Mammary microvascular endothelial cell (primary cell): ENCODE data around the gene KANK3. TPM values are rescaled to one million over a fixed set of nuclear protein-coding genes. Genes with fewer than 3 reads are reported as not detected.

Source experiments
- total RNA-seq: library from RNA; depleted of rRNA; stranded (reverse); fragments of >200 nt; gene quantifications from 2 replicates; pipeline ENCODE4 v1.2.3, GENCODE V29; 2015

The KANK3 gene
- total RNA-seq = 33.0 and 40.5 TPM in 2 replicates

DNA sequence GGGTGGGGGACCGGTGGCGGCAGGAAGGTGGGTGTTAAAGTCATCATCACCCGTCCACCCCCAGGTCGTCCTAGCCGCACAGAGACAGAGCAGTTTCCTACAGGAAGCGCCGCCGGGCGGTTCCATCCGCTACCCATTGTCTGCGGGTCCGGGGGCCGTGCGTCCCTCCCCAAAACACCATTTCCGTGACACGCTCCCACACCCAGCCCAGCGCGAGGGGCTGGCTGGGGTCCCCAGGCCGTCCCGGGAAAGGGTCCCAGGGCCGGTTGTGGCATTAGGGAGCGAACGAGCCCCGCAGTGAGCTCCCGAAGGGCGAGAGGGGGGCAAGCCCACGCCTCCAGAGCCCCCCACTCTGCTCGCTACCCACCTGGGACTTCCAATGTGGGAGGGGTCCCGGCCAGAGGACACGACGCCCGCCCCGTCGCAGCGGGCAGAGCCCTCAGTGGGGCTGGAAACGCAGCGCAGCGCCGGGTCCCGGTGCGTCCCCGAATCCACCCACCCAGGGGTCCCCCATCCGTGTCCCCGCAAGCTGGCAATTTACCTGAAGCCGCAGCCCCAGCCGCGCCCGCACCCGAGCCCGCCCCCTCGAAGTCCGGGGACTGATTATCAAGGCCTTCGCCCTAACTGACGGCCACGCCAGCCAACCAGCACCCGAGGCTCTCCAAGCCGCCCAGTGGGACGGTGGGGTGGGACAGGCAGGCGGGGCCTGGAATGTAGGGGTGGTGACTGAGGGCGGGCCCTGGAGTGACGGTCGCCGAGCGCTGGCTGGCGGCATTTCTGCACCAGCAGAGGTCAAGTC is at the start of gene KANK3:
Gene KANK3, minus strand, starts transcription at position 579 of the 799 bp plus-strand sequence. CDS start 5,434 bp downstream, outside the sequence.

DNA sequence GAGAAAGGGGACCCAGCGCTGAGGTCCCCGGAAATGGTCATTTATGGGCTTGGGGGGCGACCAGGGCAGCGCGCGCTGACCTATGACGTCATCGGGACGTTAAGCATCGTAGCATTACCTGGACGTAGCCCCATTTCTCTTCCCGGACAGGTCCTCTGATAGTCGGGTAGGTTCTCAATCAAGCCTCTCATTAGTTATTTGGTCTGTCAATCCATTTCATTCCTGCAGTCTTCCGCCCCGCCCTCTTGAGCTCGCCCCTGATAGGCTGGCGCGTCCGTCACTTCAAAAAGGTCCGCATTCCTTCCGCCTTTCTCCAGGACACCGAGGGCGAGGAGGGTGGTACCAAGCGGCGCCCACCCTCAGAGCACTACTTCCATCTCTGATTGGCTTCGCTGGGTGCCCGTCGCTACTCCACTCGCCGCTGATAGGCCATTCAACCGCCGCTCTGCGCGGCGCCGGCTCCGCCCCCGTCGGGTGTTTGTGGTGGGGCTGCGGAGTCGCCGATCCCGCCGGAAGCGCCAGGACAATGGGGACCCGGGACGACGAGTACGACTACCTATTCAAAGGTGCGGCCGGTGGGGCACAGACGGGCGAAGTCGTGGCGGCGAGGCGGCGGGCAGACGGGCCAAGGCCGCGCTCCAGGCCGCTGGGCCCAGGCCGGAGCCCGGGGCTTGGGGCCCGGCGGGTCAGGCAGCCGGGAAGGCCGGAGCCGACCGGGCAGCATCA is 47.0 kb upstream of the KANK3 start, which contains the start of gene RAB11B:
Gene RAB11B, plus strand, starts transcription at position 470 of the 726 bp plus-strand sequence. Its CDS starts 57 bp downstream, at position 527.

DNA sequence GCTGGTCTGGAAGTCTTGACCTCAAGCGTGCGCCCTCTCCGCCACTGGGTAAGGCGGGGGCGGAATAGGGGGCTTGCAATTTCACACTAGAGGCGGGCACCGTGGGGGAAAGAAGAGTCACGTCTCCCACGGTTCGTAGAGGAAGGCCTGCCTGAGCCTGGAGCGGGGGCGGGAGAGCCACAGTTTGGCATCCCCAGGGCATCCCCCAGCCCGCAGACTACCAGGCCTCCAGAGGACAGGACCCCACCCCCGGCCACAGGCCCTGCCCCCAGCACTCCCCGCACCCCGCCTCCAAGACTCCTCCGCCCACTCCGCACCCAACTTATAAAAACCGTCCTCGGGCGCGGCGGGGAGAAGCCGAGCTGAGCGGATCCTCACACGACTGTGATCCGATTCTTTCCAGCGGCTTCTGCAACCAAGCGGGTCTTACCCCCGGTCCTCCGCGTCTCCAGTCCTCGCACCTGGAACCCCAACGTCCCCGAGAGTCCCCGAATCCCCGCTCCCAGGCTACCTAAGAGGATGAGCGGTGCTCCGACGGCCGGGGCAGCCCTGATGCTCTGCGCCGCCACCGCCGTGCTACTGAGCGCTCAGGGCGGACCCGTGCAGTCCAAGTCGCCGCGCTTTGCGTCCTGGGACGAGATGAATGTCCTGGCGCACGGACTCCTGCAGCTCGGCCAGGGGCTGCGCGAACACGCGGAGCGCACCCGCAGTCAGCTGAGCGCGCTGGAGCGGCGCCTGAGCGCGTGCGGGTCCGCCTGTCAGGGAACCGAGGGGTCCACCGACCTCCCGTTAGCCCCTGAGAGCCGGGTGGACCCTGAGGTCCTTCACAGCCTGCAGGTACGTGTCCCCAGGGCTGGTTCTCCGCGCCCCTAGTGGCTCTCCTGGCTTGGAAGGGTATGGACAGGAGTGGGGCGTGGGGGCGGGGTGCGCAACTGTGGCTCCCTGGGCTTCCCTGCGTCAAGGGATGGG is 21.0 kb upstream of the KANK3 start, which contains the start of gene ANGPTL4:
Gene ANGPTL4, plus strand, starts transcription at position 353 of the 969 bp plus-strand sequence. Its CDS starts 167 bp downstream, at position 520.

DNA sequence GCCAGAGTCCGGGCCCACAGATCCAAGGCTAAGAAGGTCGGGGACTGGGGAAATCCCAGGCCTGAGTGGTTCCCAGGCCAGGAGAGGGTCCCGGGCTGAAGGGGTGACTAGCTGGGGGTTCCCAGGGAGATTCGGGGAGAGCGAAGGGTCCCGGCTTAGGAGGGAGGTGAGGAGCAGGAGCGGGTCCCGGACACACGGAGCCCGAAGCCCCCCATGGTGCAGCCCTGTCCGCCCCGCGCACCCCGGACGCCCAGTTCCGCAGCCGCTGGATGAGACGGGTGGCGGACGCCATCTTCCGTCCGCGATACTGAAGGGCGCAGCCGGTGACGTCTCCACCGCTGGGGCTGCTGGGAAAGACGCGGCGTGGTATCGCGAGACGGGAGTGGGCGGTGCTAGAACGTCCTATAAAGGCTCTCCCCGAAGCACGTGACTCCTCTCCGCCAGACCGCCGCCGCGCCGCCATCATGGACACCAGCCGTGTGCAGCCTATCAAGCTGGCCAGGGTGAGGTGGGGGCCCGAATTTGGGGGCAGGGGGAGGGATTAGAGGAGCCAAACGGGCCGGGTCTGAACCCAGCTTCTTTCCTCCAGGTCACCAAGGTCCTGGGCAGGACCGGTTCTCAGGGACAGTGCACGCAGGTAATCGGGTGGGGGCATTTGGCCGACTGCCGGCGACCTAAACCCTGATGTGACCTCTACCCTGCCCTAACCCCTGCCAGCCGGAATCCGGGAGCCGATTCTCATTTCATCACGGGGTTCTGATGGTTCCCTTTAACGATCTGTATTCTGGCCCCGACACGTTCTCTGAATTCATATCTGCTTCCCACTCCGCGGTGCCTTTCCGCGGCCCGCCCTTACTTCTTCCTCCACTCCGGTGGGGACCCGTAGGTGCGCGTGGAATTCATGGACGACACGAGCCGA is 21.7 kb downstream of the KANK3 start, which contains the start of the genes NDUFA7 and RPS28:
Gene NDUFA7, minus strand, starts transcription at position 309 of the 919 bp plus-strand sequence. Its CDS starts 17 bp downstream, at position 292.
Gene RPS28, plus strand, starts transcription at position 430 of the 919 bp plus-strand sequence. Its CDS starts 35 bp downstream, at position 465.

DNA sequence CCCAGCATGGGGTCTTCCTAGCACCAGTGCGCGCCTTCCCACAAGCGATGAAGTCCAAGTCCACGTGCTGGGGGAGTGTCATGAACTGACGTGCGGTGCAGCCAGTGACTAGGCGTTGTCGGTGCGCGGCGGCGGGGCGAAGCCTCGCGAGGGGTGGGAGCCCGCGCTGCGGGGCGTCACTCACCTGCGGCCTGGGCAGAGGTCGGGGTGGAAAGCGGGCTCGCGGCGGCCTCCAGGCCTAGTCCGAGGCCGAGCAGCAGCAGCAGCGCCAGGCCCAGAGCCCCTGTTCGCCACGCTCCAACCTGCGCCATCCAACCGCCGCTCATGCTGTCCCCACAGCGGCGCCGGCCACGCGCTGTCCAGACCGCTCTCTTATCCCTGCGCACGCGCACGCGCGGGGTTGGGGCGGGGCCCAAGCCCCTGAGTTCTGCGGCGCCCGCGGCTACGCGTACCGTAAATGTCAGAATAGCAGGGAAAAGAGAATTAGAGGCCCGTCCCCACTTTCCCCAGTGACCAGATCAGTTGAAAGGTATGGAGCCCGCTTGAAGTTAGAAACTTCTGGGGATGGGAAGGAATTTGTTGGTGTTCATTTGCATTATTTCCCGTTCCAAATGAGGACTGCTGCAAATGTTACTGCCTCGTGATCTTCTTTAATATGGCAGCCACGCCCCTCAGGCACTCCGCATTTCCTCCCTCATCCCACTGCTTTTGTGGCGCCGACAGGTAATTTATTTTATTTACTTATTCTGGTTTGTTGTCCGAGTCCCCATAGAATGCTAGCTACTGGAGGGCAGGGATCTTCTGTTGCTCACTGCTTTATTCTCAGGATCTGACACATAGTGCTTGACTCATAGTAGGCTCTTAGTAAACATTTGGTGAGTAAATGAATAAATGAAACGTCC is 34.8 kb downstream of the KANK3 start, which contains the start of gene CD320:
Gene CD320, minus strand, starts transcription at position 394 of the 902 bp plus-strand sequence. Its CDS starts 68 bp downstream, at position 326.

Other genes with a start within 250 kb of the KANK3 start
- not detected in 2 replicates for gene FBN3, start 193.7 kb downstream of the KANK3 start, total RNA-seq
- gene CERS4, start 133.9 kb downstream of the KANK3 start, total RNA-seq = 5.5 and 8.3 TPM in 2 replicates
- 175 and 195 TPM in 2 replicates for gene CD320, start 34.9 kb downstream of the KANK3 start, total RNA-seq
- 67.2 and 68.6 TPM in 2 replicates for gene NDUFA7, start 21.9 kb downstream of the KANK3 start, total RNA-seq
- gene RPS28, start 21.8 kb downstream of the KANK3 start, total RNA-seq = 392 and 426 TPM in 2 replicates
- gene ANGPTL4, start 20.9 kb upstream of the KANK3 start, total RNA-seq = 10.7 TPM in 2 replicates
- 18.7 and 22.5 TPM in 2 replicates for gene RAB11B, start 47.1 kb upstream of the KANK3 start, total RNA-seq
- gene MARCHF2, start 70.0 kb upstream of the KANK3 start, total RNA-seq = 153 and 159 TPM in 2 replicates
- 101 and 103 TPM in 2 replicates for gene HNRNPM, start 101.7 kb upstream of the KANK3 start, total RNA-seq
- not detected in 2 replicates for gene PRAM1, start 159.4 kb upstream of the KANK3 start, total RNA-seq
- 2.9 and 5.9 TPM in 2 replicates for gene ZNF414, start 170.9 kb upstream of the KANK3 start, total RNA-seq
- gene MYO1F, start 234.2 kb upstream of the KANK3 start, total RNA-seq = 0.07 and 0.34 TPM in 2 replicates